ENCODE measurements around the gene NKIRAS1. TPM values are rescaled to one million over a fixed set of nuclear protein-coding genes. Genes with fewer than 3 reads are reported as not detected.

NKIRAS1 gene
- total and polyA plus RNA-seq, 2 of the 8 experiments (the other 6 are each of a cell fraction or from before 2014, with no cell fraction given) = 3.4 to 7.0 TPM

DNA sequence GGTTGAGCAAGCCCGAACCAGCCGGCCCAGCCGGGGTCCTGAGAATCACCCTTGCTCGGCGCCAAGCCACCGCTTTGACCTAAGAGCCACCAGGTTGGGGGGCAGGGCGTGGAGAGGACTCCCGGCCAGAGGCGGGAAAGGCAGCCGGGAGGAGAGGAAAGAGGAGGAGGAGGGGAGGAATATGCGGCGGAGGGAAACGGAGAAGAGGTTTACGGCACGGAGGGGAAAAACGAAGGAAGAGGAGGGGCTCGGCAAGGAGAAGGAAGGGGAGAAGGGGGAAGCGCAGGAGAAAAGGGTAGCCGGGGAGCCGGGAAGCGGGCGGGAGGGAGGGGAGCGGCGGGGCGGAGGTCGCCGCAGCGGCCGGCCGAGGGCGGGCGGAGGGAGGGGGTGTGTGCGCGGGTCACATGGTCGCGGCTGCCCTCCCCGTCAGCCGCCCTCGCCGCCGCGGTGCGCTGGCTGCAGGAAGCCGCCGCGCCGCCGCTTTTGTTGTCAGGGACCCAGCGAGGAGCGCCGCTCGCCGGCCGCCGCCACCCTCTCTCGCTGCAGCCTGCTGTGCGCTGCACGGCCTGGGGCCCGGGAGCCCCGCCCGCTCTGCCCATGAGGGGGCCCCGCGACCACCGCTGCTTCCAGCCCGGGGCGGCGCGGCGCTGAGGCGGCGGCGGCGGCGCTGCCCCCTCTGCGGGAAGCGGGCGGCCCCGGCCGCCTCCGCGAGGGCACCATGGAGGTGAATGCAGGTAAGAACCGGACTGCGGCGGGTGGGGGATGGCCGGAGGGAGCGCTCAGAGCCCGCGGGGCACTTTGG lies 28.3 kb upstream of the NKIRAS1 start, which contains the start of gene NR1D2:
Gene NR1D2 (plus strand): TSS at position 426 of the 802 bp plus-strand sequence. CDS start 293 bp downstream, at position 719.
- H3K18ac ChIP-seq (ENCODE audit: extremely low read depth, low read length) = peak within 1 kb of the TSS; percentile 81
- FAIRE-seq = no peak
- H3K4ac ChIP-seq (replicated peaks; ENCODE audit: insufficient read length, low read depth, low read length) = no peak within 1 kb of the TSS
- 1% methylated on average over 37 of the region's 88 CpGs; no CpG with 5 or more reads in 1 of the 2 experiments for WGBS, 2 experiments (ENCODE audit: extremely low coverage in 1 of 2, insufficient coverage in 1 of 2, insufficient read length in 1 of 2, insufficient replicate concordance in 2 of 2, low coverage in 1 of 2, low lambda C conversion rate in 2 of 2, missing lambda C conversion rate in 1 of 2)
- 0 out of 2 replicates have a peak within 1 kb of the TSS, but pooled peaks have one; percentile 40 for H2BK20ac ChIP-seq (ENCODE audit: low read length)
- H3K56ac ChIP-seq (replicated peaks; ENCODE audit: insufficient read length, low read depth, low read length) = peak within 1 kb of the TSS; percentile 79
- peak within 1 kb of the TSS; percentile 93 to 100 (median 94) for H3K9ac ChIP-seq (replicated peaks in 1 of 4; ENCODE audit: extremely low read depth in 1 of 4, low read depth in 3 of 4, low read length in 3 of 4)
- peaks cover 8 to 17% (median 12%) of the 10 kb centered on the region in 4 experiments; a peak in 6 of 7 replicates for H3K4me1 ChIP-seq (replicated peaks in 1 of 4; ENCODE audit: control insufficient read depth in 3 of 4, insufficient read depth in 4 of 4, low read length in 3 of 4)
- H3K4me3 ChIP-seq (ENCODE audit: extremely low read depth in 1 of 4, insufficient read depth in 2 of 4, low read depth in 3 of 4, low read length in 4 of 4) = peak within 1 kb of the TSS; percentile 91 to 94 (median 92)
- peaks cover 5% of the 10 kb centered on the region for H3K23me2 ChIP-seq (ENCODE audit: low read depth, low read length)
- H2AK5ac ChIP-seq (ENCODE audit: low read depth, low read length) = peak within 1 kb of the TSS; percentile 46; the same call in 1 of the 2 replicates
- CTCF ChIA-PET (ENCODE audit: partially characterized antibody) = interaction anchor here (1.2 kb wide), 1 partner anchor 28 kb away, joined by 6 read pairs; the partner anchor contains the start of genes NKIRAS1 and RPL15
- DNase-seq (ENCODE audit: low read depth in 1 of 2, low spot score in 2 of 2) = peak in 1 of 2 experiments; percentile 80
- peaks cover 4 to 35% of the 10 kb centered on the region in 2 experiments; a peak in 3 of 4 replicates for H3K79me2 ChIP-seq (ENCODE audit: control insufficient read depth in 1 of 2, insufficient read depth in 2 of 2, low read length in 2 of 2)
- H2BK12ac ChIP-seq (ENCODE audit: low read depth, low read length) = peak within 1 kb of the TSS; percentile 76; the same call in 1 of the 2 replicates
- POLR2A ChIA-PET (ENCODE audit: partially characterized antibody) = interaction anchor here (0.6 to 19.1 kb wide), 7 partner anchors 9 to 146 kb away, joined by 3 to 363 read pairs (median 4); partner anchors contain the start of genes NKIRAS1 and RPL15
- no peak within 1 kb of the TSS for H3K14ac ChIP-seq (ENCODE audit: insufficient read length)
- 0 out of 2 replicates have a peak within 1 kb of the TSS, but pooled peaks have one; percentile 22 for H2BK15ac ChIP-seq (ENCODE audit: low read length)
- H3K79me1 ChIP-seq (ENCODE audit: low read depth, low read length) = no peaks in the 10 kb centered on the region
- H2BK120ac ChIP-seq (replicated peaks; ENCODE audit: low read depth, low read length) = peak within 1 kb of the TSS; percentile 47
- H4K8ac ChIP-seq (ENCODE audit: extremely low read depth, insufficient read depth, low read length) = peak within 1 kb of the TSS; percentile 99
- H3K9me3 ChIP-seq (ENCODE audit: insufficient read depth in 2 of 2, low read depth in 1 of 2, low read length in 1 of 2) = no peaks in the 10 kb centered on the region
- no peak within 1 kb of the TSS for H3K23ac ChIP-seq (ENCODE audit: insufficient read length)
- no peaks in the 10 kb centered on the region; a peak in 1 of 7 replicates for H3K27me3 ChIP-seq (replicated peaks in 1 of 4; ENCODE audit: control insufficient read depth in 3 of 4, extremely low read depth in 1 of 4, insufficient read depth in 3 of 4, low read length in 3 of 4)
- peak within 1 kb of the TSS; percentile 97 for H3K27ac ChIP-seq (ENCODE audit: low read depth, low read length)
- no peaks in the 10 kb centered on the region for H3K36me3 ChIP-seq (ENCODE audit: control insufficient read depth in 2 of 4, insufficient read depth in 4 of 4, low read length in 3 of 4)
- peak within 1 kb of the TSS; percentile 98 for H4K5ac ChIP-seq (ENCODE audit: insufficient read length, low read depth, low read length)
- peak within 1 kb of the TSS; percentile 98 to 99 for H3K4me2 ChIP-seq (ENCODE audit: insufficient read depth in 1 of 2, low read depth in 2 of 2, low read length in 2 of 2)
- H4K20me1 ChIP-seq (replicated peaks in 1 of 2; ENCODE audit: control insufficient read depth in 1 of 2, insufficient read depth in 2 of 2, low read length in 2 of 2) = peaks cover 0 to 3% of the 10 kb centered on the region in 2 experiments
- H2AFZ ChIP-seq (ENCODE audit: low read length) = no peak within 1 kb of the TSS
- H4K91ac ChIP-seq (replicated peaks; ENCODE audit: insufficient read length, low read length) = peak within 1 kb of the TSS; percentile 75
- H2BK5ac ChIP-seq (ENCODE audit: low read depth, low read length) = peak within 1 kb of the TSS; percentile 87
- TF ChIP-seq HDAC6 (IDR thresholded peaks at IDR 0.05; ENCODE audit: low read depth, low read length) (no peak), SP4 (IDR thresholded peaks at IDR 0.05; ENCODE audit: low read length) (no peak), JUND (IDR thresholded peaks at IDR 0.05; ENCODE audit: low read length) (0 out of 2 replicates have a peak, but pooled peaks have one; percentile 6), TCF12 (IDR thresholded peaks at IDR 0.05; ENCODE audit: low read depth, low read length) (no peak), BRCA1 (IDR thresholded peaks at IDR 0.05; ENCODE audit: low read depth, low read length) (no peak), TAF1 (IDR thresholded peaks at IDR 0.05; ENCODE audit: low read depth, low read length) (peak; percentile 81), ASH2L (IDR thresholded peaks at IDR 0.05; ENCODE audit: low read length) (peak; percentile 91)
- TF ChIP-seq, protein P1, sequence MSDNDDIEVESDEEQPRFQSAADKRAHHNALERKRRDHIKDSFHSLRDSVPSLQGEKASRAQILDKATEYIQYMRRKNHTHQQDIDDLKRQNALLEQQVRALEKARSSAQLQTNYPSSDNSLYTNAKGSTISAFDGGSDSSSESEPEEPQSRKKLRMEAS (IDR thresholded peaks at IDR 0.05) = peak; percentile 72; the same call in 1 of the 2 replicates
- TF ChIP-seq, protein P2, sequence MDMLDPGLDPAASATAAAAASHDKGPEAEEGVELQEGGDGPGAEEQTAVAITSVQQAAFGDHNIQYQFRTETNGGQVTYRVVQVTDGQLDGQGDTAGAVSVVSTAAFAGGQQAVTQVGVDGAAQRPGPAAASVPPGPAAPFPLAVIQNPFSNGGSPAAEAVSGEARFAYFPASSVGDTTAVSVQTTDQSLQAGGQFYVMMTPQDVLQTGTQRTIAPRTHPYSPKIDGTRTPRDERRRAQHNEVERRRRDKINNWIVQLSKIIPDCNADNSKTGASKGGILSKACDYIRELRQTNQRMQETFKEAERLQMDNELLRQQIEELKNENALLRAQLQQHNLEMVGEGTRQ (IDR thresholded peaks at IDR 0.05; ENCODE audit: low read length) = peak; percentile 59

Data from H1 (cell line).